ENCODE measurements around the gene PTH1R.

GRCh38 chr3:46846624-46847542 lies 30.6 kb upstream of the PTH1R start:
- no peak for TF ChIP-seq CTCF (IDR thresholded peaks at IDR 0.05; ENCODE audit: low read depth, low read length)
- no peak for TF ChIP-seq POLR2A (IDR thresholded peaks at IDR 0.05; ENCODE audit: extremely low read depth, insufficient read length)

All from NB4 (cell line).